CD4-positive, alpha-beta T cell (primary cell): ENCODE results near the gene SLC44A5. TPM values are rescaled to one million over a fixed set of nuclear protein-coding genes. Genes with fewer than 3 reads are reported as not detected.

Experiments
- ATAC-seq: fragments of 200-7000 bp; cut with Tn5 transposase; one replicate; pipeline ENCODE4 v1.10.0; 2022; ENCODE audit warnings: mild to moderate bottlenecking; ENCODE audit not compliant: poor library complexity
- CTCF ChIA-PET: fragments of 350-600 bp; sonication (Branson Sonifier 250); formaldehyde crosslinking; loops from one replicate; lab custom pipeline; 2021; ENCODE audit warnings: antibody characterized with exemption, inconsistent platforms; lab: Charles Lee
- POLR2A ChIA-PET: fragments of 350-600 bp; sonication (Branson Sonifier 250); formaldehyde crosslinking; loops from one replicate; lab custom pipeline; 2021; ENCODE audit warnings: antibody characterized with exemption, inconsistent platforms; lab: Charles Lee
- DNase-seq, 14 experiments: peaks; one replicate each; pipeline ENCODE4 v3.0.0-alpha.2; 2013 to 2020; ENCODE audit warnings: mixed read lengths in 2 of 14
- H3K27ac ChIP-seq, 2 donors: one replicate each; pipeline versions ENCODE4 v1.5.1 to v1.7.0; 2013; ENCODE audit warnings: low read length in 2 of 2, low read depth in 1 of 2, mild to moderate bottlenecking in 1 of 2
- H3K27me3 ChIP-seq, 2 experiments: 1 replicate in 1 of 2; 2 replicates in 1 of 2; pipeline versions ENCODE4 v1.6.1 to v1.7.0; 2013; ENCODE audit warnings: low read length in 2 of 2, control low read depth in 1 of 2, mild to moderate bottlenecking in 1 of 2, moderate library complexity in 1 of 2; ENCODE audit not compliant: insufficient read depth in 2 of 2, control insufficient read depth in 1 of 2
- H3K36me3 ChIP-seq: one replicate; pipeline ENCODE4 v1.6.1; 2013; ENCODE audit warnings: low read length, control low read depth; ENCODE audit not compliant: insufficient read depth
- H3K4me1 ChIP-seq: one replicate; pipeline ENCODE4 v1.6.1; 2013; ENCODE audit warnings: low read length, control low read depth; ENCODE audit not compliant: insufficient read depth
- H3K4me3 ChIP-seq: one replicate; pipeline ENCODE4 v1.5.1; 2013; ENCODE audit warnings: mild to moderate bottlenecking, low read length, moderate library complexity
- H3K9me3 ChIP-seq, 2 experiments: 1 replicate in 1 of 2; 2 replicates in 1 of 2; pipeline versions ENCODE4 v1.6.1 to v1.7.0; 2013; ENCODE audit warnings: low read length in 2 of 2, mild to moderate bottlenecking in 2 of 2, control low read depth in 1 of 2, moderate library complexity in 1 of 2; ENCODE audit not compliant: control insufficient read depth in 1 of 2, insufficient read depth in 1 of 2
- H3K27ac Mint-ChIP-seq: one replicate; pipeline ENCODE4 v1.8.0; 2020; ENCODE audit warnings: mixed read lengths
- H3K27me3 Mint-ChIP-seq: one replicate; pipeline ENCODE4 v1.8.0; 2021; ENCODE audit warnings: mixed read lengths
- H3K36me3 Mint-ChIP-seq: one replicate; pipeline ENCODE4 v1.8.0; 2021; ENCODE audit warnings: low read depth, mixed read lengths
- H3K4me1 Mint-ChIP-seq: one replicate; pipeline ENCODE4 v1.8.0; 2021; ENCODE audit warnings: low read depth, mixed read lengths
- H3K4me3 Mint-ChIP-seq: one replicate; pipeline ENCODE4 v1.8.0; 2020; ENCODE audit warnings: mild to moderate bottlenecking, mixed read lengths
- H3K9me3 Mint-ChIP-seq: one replicate; pipeline ENCODE4 v1.8.0; 2020; ENCODE audit warnings: mixed read lengths
- intact Hi-C, 2 experiments: fragments of 100-400 bp; cut with DNase I in 1 of 2; cut with micrococcal nuclease in 1 of 2; formaldehyde crosslinking; loops; one replicate each; pipeline versions ENCODE4 v1.15.1 to v1.9.0; 2023 to 2025; cut with DNase I, micrococcal nuclease
- total RNA-seq, 174 experiments: library from RNA in 2 of 174; stranded (reverse) in 2 of 174; gene quantifications; one replicate each; pipeline ENCODE4 v1.2.3 and lab custom pipeline; 2021 to 2026
- TF ChIP-seq, protein P1 (sequence below): fragments of 200-600 bp; IDR thresholded peaks from one replicate; pipeline ENCODE4 v1.8.0; 2022; ENCODE audit warnings: antibody characterized with exemption, mild to moderate bottlenecking

The SLC44A5 gene
- total RNA-seq, 2 experiments from 2014 or later = not detected

DNA sequence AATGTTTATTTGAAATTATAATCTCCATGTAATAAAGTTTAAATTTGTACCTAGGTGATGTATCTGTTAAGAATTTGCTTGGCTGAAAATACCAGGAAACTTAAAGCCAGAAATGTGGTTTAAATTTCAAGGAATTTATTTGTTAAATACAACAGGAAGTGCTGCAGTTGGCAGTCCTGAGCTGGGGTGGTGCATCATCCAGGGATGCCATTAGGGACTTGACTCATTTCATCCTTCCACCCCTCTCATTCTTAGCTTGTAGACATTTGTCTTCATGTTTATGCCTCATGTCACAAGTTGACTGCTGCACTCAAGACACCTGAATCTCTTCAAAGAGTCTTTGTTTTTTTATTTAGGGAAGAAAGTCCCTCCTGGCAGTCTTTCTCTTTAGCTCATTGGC, 300.8 kb downstream of the SLC44A5 start:
- Mint-ChIP-seq H3K36me3 (no peaks in the 10 kb centered on the region), H3K27ac (no peak overlapping the region), H3K27me3 (no peaks in the 10 kb centered on the region), H3K9me3 (no peaks in the 10 kb centered on the region), H3K4me1 (no peaks in the 10 kb centered on the region), H3K4me3 (no peak overlapping the region)
- no peak overlapping the region for H3K4me3 ChIP-seq
- DNase-seq (no peak), ATAC-seq (no peak)
- ChIA-PET POLR2A (no interaction called here), CTCF (no interaction called here)
- intact Hi-C loops = no loop called here
- TF ChIP-seq, protein P1, sequence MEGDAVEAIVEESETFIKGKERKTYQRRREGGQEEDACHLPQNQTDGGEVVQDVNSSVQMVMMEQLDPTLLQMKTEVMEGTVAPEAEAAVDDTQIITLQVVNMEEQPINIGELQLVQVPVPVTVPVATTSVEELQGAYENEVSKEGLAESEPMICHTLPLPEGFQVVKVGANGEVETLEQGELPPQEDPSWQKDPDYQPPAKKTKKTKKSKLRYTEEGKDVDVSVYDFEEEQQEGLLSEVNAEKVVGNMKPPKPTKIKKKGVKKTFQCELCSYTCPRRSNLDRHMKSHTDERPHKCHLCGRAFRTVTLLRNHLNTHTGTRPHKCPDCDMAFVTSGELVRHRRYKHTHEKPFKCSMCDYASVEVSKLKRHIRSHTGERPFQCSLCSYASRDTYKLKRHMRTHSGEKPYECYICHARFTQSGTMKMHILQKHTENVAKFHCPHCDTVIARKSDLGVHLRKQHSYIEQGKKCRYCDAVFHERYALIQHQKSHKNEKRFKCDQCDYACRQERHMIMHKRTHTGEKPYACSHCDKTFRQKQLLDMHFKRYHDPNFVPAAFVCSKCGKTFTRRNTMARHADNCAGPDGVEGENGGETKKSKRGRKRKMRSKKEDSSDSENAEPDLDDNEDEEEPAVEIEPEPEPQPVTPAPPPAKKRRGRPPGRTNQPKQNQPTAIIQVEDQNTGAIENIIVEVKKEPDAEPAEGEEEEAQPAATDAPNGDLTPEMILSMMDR = no peak
- no peaks in the 10 kb centered on the region for H3K27me3 ChIP-seq
- H3K36me3 ChIP-seq = no peaks in the 10 kb centered on the region
- H3K9me3 ChIP-seq = no peaks in the 10 kb centered on the region
- H3K4me1 ChIP-seq = no peaks in the 10 kb centered on the region
- no peak overlapping the region for H3K27ac ChIP-seq

DNA sequence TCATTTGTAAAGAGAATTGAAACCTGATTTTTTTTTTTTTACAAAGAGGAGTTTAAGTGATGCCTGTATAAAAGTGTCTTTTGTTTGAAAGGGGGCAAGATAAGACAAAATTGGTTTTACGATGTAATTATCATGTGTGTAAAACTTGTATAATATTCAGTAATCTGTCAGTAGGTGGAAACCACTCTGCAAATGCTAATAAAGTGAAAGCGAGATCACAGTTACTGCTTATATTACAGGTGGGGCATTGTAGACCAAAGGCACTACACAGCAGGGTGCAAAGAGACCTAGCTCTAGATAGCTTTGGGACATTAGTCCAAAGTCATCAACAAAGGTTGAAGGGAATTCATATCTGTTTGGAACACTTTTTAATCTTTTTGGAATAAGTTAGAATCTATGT, 302.5 kb downstream of the SLC44A5 start:
- Histone ChIP-seq H3K27ac (no peak overlapping the region), H3K9me3 (no peaks in the 10 kb centered on the region), H3K27me3 (no peaks in the 10 kb centered on the region), H3K4me3 (no peak overlapping the region), H3K36me3 (no peaks in the 10 kb centered on the region), H3K4me1 (no peaks in the 10 kb centered on the region)
- intact Hi-C loops = no loop called here
- Mint-ChIP-seq H3K36me3 (no peaks in the 10 kb centered on the region), H3K27me3 (no peaks in the 10 kb centered on the region), H3K27ac (no peak overlapping the region), H3K4me3 (no peak overlapping the region), H3K4me1 (no peaks in the 10 kb centered on the region), H3K9me3 (no peaks in the 10 kb centered on the region)
- TF ChIP-seq, protein P1 = no peak
- DNase-seq (no peak), ATAC-seq (no peak)
- ChIA-PET CTCF (no interaction called here), POLR2A (no interaction called here)

DNA sequence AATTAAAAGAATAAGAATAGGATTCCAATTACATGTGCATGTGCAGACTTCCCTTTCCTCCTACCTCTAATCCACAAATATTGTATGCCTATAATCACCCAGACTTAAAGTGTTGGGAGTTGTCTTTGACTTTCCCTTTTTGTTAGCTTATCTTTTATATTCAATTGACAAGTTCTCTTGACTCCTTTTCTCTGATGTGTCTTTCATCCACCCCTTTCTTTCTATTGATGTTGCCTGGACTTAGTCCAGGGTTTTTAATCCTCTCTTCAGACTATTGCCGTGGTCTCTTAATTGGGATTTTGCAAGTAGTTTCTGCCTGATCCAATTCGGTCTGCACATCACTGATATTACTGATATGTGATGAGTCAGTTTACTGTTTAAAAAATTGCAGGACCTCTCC, 305.9 kb downstream of the SLC44A5 start:
- ATAC-seq (no peak), DNase-seq (no peak)
- Mint-ChIP-seq H3K27me3 (no peaks in the 10 kb centered on the region), H3K27ac (no peak overlapping the region), H3K4me3 (no peak overlapping the region), H3K4me1 (no peaks in the 10 kb centered on the region), H3K36me3 (no peaks in the 10 kb centered on the region), H3K9me3 (no peaks in the 10 kb centered on the region)
- no peaks in the 10 kb centered on the region for H3K9me3 ChIP-seq
- no peak overlapping the region for H3K27ac ChIP-seq
- CTCF ChIA-PET = no interaction called here
- H3K27me3 ChIP-seq = no peaks in the 10 kb centered on the region
- H3K4me3 ChIP-seq = no peak overlapping the region
- TF ChIP-seq, protein P1 = no peak
- POLR2A ChIA-PET = no interaction called here
- no peaks in the 10 kb centered on the region for H3K36me3 ChIP-seq
- intact Hi-C loops = no loop called here
- H3K4me1 ChIP-seq = no peaks in the 10 kb centered on the region
